HG02943 (cell line): ENCODE results near the gene BICDL2.

Source experiments
- ATAC-seq: cut with Tn5 transposase; IDR thresholded peaks from one replicate; pipeline ENCODE4 v1.9.1; 2021; ENCODE audit warnings: mild to moderate bottlenecking, low read depth, moderate library complexity; ENCODE audit not compliant: unreplicated experiment

The BICDL2 gene

DNA sequence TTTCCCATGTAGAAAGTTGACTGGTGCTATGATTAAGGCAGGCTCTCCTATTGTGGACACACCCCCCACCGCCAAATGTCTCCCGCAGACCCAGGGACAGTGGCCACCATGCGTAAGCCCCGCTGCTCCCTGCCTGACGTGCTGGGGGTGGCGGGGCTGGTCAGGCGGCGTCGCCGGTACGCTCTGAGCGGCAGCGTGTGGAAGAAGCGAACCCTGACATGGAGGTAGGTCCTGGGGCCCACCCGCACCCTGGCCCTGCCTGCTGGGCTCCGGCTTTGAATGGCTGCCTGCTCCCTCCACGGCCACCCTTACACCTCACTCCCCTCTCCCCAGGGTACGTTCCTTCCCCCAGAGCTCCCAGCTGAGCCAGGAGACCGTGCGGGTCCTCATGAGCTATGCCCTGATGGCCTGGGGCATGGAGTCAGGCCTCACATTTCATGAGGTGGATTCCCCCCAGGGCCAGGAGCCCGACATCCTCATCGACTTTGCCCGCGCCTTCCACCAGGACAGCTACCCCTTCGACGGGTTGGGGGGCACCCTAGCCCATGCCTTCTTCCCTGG lies 13.3 kb upstream of the BICDL2 start:
- no peak for ATAC-seq

- no peak for ATAC-seq
These were observed 10.6 kb upstream of the BICDL2 start for GRCh38 chr16:3047387-3047720.

GRCh38 chr16:3046641-3047386 lies 10.1 kb upstream of the BICDL2 start:
- no peak for ATAC-seq

- ATAC-seq, result no peak
These were observed 9.3 kb upstream of the BICDL2 start, which contains the start of gene MMP25 for GRCh38 chr16:3045758-3046640. Gene MMP25 (plus strand): TSS chr16:3046561. CDS start chr16:3046918, 357 bp downstream.

- no peak for ATAC-seq
These were observed 8.0 kb upstream of the BICDL2 start for GRCh38 chr16:3044708-3045107.

GRCh38 chr16:3042376-3042775 lies 5.6 kb upstream of the BICDL2 start:
- no peak for ATAC-seq

- no peak for ATAC-seq
These were observed 2.2 kb upstream of the BICDL2 start for GRCh38 chr16:3038896-3039295.

DNA sequence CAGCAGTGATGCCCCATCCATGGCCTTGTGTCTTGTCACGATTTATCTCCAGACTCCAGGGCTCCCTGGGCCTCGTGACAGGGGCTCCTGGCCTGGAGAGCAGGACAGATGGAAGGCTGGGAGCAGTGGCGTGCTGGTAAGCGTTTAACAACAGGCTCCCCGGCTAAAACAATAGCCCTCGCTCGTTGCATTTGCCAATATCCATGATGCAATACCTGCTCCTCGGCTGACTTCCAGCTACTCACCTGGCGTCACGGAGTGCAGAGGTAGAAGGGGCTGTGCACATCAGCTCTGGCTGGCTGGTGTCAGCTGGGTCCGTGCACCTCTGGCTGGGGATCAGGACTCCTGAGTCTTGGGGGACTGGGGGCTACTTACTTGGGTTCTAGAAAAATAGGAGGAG lies 1.5 kb upstream of the BICDL2 start:
- ATAC-seq, result no peak

DNA sequence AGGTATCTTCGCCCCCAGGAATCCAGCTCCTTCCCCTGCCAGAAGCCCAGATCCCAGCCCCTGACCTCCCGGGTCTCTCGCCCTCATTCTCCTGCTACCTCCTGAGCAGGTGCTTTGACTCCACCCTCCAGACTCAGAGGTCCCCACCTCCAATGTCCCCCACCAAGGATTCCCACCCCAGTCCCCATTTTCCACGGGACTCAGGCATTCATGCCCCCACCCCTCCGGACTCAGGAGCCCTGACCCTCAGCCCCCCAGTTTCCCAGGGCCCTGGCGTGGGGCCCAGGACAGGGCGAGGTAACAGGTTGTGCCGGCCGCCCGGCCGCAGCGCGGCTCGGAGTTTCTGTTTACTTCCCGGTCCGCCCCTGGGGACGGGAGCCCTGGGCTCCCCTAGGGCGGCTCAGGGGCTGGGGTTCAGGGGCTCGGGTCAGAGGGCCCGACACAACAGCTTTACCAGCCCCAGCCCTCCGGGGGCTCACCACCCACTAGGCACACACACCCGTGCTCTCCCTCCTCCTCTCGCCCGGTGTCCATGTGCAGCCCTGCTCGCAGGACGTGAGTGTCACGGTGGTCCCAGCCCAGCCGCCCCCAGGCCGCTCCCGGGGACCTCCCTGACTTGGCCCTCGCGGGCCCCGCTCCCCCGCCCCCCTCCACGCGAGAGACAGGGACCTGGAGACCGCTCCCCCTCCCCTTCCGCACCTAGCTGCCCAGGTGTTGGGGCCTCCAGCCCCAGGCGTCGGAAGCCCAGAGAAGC lies 595 bp downstream of the BICDL2 start:
- no peak for ATAC-seq

- no peak for ATAC-seq
These were observed 1.3 kb downstream of the BICDL2 start for GRCh38 chr16:3035289-3035971.

GRCh38 chr16:3032624-3033023 lies 4.1 kb downstream of the BICDL2 start:
- no peak for ATAC-seq

- ATAC-seq, result no peak
These were observed 6.2 kb downstream of the BICDL2 start for GRCh38 chr16:3030222-3031212.

GRCh38 chr16:3029491-3030221 lies 7.1 kb downstream of the BICDL2 start:
- no peak for ATAC-seq

- ATAC-seq, result no peak
These were observed 7.9 kb downstream of the BICDL2 start for GRCh38 chr16:3028716-3029319.

DNA sequence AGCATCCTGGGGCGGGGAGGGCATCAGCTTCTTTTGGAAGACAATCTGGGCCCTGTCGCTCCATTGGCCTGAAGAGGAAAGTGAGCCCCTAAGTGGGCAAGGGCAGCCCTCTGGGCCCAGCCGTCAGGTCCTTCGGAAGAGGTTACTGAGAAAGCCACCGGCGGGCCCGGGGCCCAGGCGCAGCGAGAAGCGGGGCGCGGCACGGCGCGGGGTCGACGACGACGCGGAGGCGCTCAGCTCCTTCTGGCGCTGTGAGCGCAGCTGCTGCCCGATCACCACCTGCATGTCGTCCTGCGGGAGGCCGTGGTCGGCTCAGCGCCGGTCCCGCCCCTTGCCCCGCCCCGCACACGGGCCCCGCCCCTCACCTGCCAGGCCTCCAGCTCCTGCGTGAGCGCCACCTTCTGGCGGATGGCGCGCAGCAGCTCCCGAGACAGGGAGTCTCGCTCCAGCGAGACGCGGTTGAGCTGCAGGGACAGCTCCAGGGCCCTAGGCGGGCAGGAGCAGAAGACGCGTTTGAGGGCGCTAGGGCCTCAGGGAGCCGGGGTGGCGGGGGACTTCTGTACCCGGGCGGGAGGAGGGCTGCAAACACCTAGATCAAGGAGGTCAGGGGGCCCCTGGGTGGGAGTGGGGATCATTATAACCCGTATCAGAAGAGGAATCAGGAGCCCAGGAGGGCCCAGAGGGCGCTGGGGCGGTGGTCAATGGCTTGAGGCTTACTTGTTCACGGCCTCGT lies 8.6 kb downstream of the BICDL2 start:
- ATAC-seq, result no peak

GRCh38 chr16:3027489-3027795 lies 9.3 kb downstream of the BICDL2 start:
- ATAC-seq, result no peak
